Myocyte (in vitro differentiated cells): ENCODE measurements around the gene SPRED2. TPM values are rescaled to one million over a fixed set of nuclear protein-coding genes. Genes with fewer than 3 reads are reported as not detected.

Experiments
- DNase-seq: peaks from one replicate; pipeline ENCODE4 v3.0.0-alpha.2; 2012; ENCODE audit warnings: low read depth
- total RNA-seq: library from RNA; depleted of rRNA; stranded (reverse); fragments of >200 nt; gene quantifications from 2 replicates; pipeline ENCODE4 v1.2.3, GENCODE V29; 2014

The SPRED2 gene
- total RNA-seq, 1 donor from 2014 or later: 11.7 TPM

- DNase-seq: no peak
Measured at GRCh38 chr2:65313954-65314256, 118.5 kb downstream of the SPRED2 start.

- DNase-seq: no peak
Measured at GRCh38 chr2:65313126-65313953, 119.1 kb downstream of the SPRED2 start.

GRCh38 chr2:65311596-65311995 lies 120.8 kb downstream of the SPRED2 start:
- DNase-seq: no peak

GRCh38 chr2:65311049-65311448 lies 121.3 kb downstream of the SPRED2 start:
- DNase-seq: no peak

GRCh38 chr2:65309699-65310098 lies 122.7 kb downstream of the SPRED2 start:
- no peak for DNase-seq

- no peak for DNase-seq
Measured at GRCh38 chr2:65305934-65306333, 126.5 kb downstream of the SPRED2 start.

- DNase-seq: peak; percentile 78
Measured at GRCh38 chr2:65300761-65301711, 131.4 kb downstream of the SPRED2 start.

GRCh38 chr2:65300134-65300760 lies 132.2 kb downstream of the SPRED2 start:
- DNase-seq: peak; percentile 85

- peak; percentile 89 for DNase-seq
Measured at GRCh38 chr2:65299246-65299645, 133.2 kb downstream of the SPRED2 start.

GRCh38 chr2:65298089-65298488 lies 134.3 kb downstream of the SPRED2 start:
- DNase-seq: no peak

GRCh38 chr2:65297544-65297943 lies 134.9 kb downstream of the SPRED2 start:
- DNase-seq: no peak

- DNase-seq: no peak
Measured at GRCh38 chr2:65296971-65297370, 135.4 kb downstream of the SPRED2 start.

GRCh38 chr2:65294701-65295100 lies 137.7 kb downstream of the SPRED2 start:
- no peak for DNase-seq

GRCh38 chr2:65294136-65294535 lies 138.3 kb downstream of the SPRED2 start:
- no peak for DNase-seq

GRCh38 chr2:65293376-65293775 lies 139.0 kb downstream of the SPRED2 start:
- DNase-seq: no peak

- DNase-seq: no peak
Measured at GRCh38 chr2:65292461-65293011, 139.9 kb downstream of the SPRED2 start.

GRCh38 chr2:65292106-65292400 lies 140.3 kb downstream of the SPRED2 start:
- no peak for DNase-seq

- peak; percentile 55 for DNase-seq
Measured at GRCh38 chr2:65291216-65292105, 140.9 kb downstream of the SPRED2 start.

- DNase-seq: no peak
Measured at GRCh38 chr2:65287364-65287763, 145.0 kb downstream of the SPRED2 start.

GRCh38 chr2:65282477-65283053 lies 149.8 kb downstream of the SPRED2 start:
- DNase-seq: peak; percentile 47
